Glutamatergic neuron (in vitro differentiated cells): Measurements from ENCODE around the gene TGFBRAP1. TPM values are rescaled to one million over a fixed set of nuclear protein-coding genes. Genes with fewer than 3 reads are reported as not detected.

Source experiments
- DNase-seq: peaks from one replicate; pipeline ENCODE4 v3.0.0; 2022
- H3K27ac Mint-ChIP-seq: one replicate; pipeline ENCODE4 v1.8.0; 2020; ENCODE audit warnings: mild to moderate bottlenecking, mixed read lengths, inconsistent platforms; ENCODE audit not compliant: unreplicated experiment
- H3K27me3 Mint-ChIP-seq: one replicate; pipeline ENCODE4 v1.8.0; 2020; ENCODE audit warnings: mild to moderate bottlenecking, moderate library complexity, mixed read lengths, inconsistent platforms; ENCODE audit not compliant: unreplicated experiment
- H3K36me3 Mint-ChIP-seq: one replicate; pipeline ENCODE4 v1.8.0; 2020; ENCODE audit warnings: mild to moderate bottlenecking, mixed read lengths, inconsistent platforms; ENCODE audit not compliant: unreplicated experiment
- H3K4me1 Mint-ChIP-seq: one replicate; pipeline ENCODE4 v1.8.0; 2020; ENCODE audit warnings: mild to moderate bottlenecking, low read depth, mixed read lengths, inconsistent platforms; ENCODE audit not compliant: unreplicated experiment
- H3K4me3 Mint-ChIP-seq: one replicate; pipeline ENCODE4 v1.8.0; 2020; ENCODE audit warnings: mild to moderate bottlenecking, mixed read lengths, inconsistent platforms; ENCODE audit not compliant: unreplicated experiment
- H3K9me3 Mint-ChIP-seq: one replicate; pipeline ENCODE4 v1.8.0; 2020; ENCODE audit warnings: mild to moderate bottlenecking, moderate library complexity, mixed read lengths, inconsistent platforms; ENCODE audit not compliant: unreplicated experiment
- CTCF ChIP-seq: fragments of 200-600 bp; sonication (generic); IDR thresholded peaks from one replicate; pipeline ENCODE4 v1.5.0; 2021; ENCODE audit not compliant: partially characterized antibody, unreplicated experiment
- total RNA-seq: library from RNA; stranded (reverse); fragmentation: NEBNext Ultra II Directional; extraction: Animal tissue kit (Norgen Biotek cat#: 25700); gene quantifications from one replicate; pipeline ENCODE4 v1.2.1, GENCODE V29; 2021; ENCODE audit not compliant: unreplicated experiment

The TGFBRAP1 gene
- total RNA-seq, 1 donor from 2014 or later = 14.9 TPM

GRCh38 chr2:105290981-105291660 lies 38.4 kb downstream of the TGFBRAP1 start:
- Mint-ChIP-seq H3K4me3 (no peak overlapping the region), H3K4me1 (peaks cover 13% of the 10 kb centered on the region), H3K9me3 (peaks cover 2% of the 10 kb centered on the region), H3K27ac (no peak overlapping the region), H3K27me3 (peaks cover 6% of the 10 kb centered on the region), H3K36me3 (no peaks in the 10 kb centered on the region)
- no peak for TF ChIP-seq CTCF
- DNase-seq = no peak

- Mint-ChIP-seq H3K27ac (no peak overlapping the region), H3K4me3 (no peak overlapping the region), H3K27me3 (no peaks in the 10 kb centered on the region), H3K4me1 (peaks cover 10% of the 10 kb centered on the region), H3K9me3 (peaks cover 2% of the 10 kb centered on the region), H3K36me3 (no peaks in the 10 kb centered on the region)
- no peak for TF ChIP-seq CTCF
- DNase-seq = no peak
These were observed 41.4 kb downstream of the TGFBRAP1 start for GRCh38 chr2:105288133-105288532.

GRCh38 chr2:105287692-105288091 lies 41.8 kb downstream of the TGFBRAP1 start:
- peak; percentile 50 for TF ChIP-seq CTCF
- DNase-seq = peak; percentile 53
- Mint-ChIP-seq H3K4me1 (peaks cover 8% of the 10 kb centered on the region), H3K27me3 (no peaks in the 10 kb centered on the region), H3K36me3 (no peaks in the 10 kb centered on the region), H3K9me3 (peaks cover 2% of the 10 kb centered on the region), H3K27ac (no peak overlapping the region), H3K4me3 (no peak overlapping the region)

GRCh38 chr2:105283532-105283931 lies 46.0 kb downstream of the TGFBRAP1 start:
- H3K27me3 Mint-ChIP-seq = no peaks in the 10 kb centered on the region
- no peak overlapping the region for H3K27ac Mint-ChIP-seq
- H3K36me3 Mint-ChIP-seq = no peaks in the 10 kb centered on the region
- no peaks in the 10 kb centered on the region for H3K9me3 Mint-ChIP-seq
- TF ChIP-seq CTCF = no peak
- peaks cover 3% of the 10 kb centered on the region for H3K4me1 Mint-ChIP-seq
- DNase-seq = no peak
- no peak overlapping the region for H3K4me3 Mint-ChIP-seq

GRCh38 chr2:105280281-105280680 lies 49.3 kb downstream of the TGFBRAP1 start:
- TF ChIP-seq CTCF = no peak
- Mint-ChIP-seq H3K9me3 (no peaks in the 10 kb centered on the region), H3K36me3 (no peaks in the 10 kb centered on the region), H3K27ac (no peak overlapping the region), H3K27me3 (peaks cover 2% of the 10 kb centered on the region), H3K4me3 (no peak overlapping the region), H3K4me1 (no peaks in the 10 kb centered on the region)
- no peak for DNase-seq
